Stimulated activated CD4-positive, alpha-beta T cell treated with anti-CD3 and anti-CD28 coated beads, Interleukin-12 subunit alpha, Interleukin-12 subunit beta, amount 100 ng/mL, for 24 hours (primary cell): ENCODE measurements around the gene OTC.

Experiments used
- DNase-seq, 2 experiments: peaks; one replicate each; pipeline ENCODE4 v3.0.0-alpha.2; 2020; ENCODE audit warnings: low read depth in 2 of 2

Gene OTC

GRCh38 chrX:38352362-38352761 is at the start of gene OTC:
OTC (plus strand) TSS chrX:38352604; CDS start chrX:38352697, 93 bp downstream.
- DNase-seq, result no peak

- DNase-seq, result no peak
Observed at GRCh38 chrX:38304010-38304409, 48.4 kb upstream of the OTC start.

GRCh38 chrX:38305971-38306370 is 46.4 kb upstream of the OTC start:
- no peak for DNase-seq

DNA sequence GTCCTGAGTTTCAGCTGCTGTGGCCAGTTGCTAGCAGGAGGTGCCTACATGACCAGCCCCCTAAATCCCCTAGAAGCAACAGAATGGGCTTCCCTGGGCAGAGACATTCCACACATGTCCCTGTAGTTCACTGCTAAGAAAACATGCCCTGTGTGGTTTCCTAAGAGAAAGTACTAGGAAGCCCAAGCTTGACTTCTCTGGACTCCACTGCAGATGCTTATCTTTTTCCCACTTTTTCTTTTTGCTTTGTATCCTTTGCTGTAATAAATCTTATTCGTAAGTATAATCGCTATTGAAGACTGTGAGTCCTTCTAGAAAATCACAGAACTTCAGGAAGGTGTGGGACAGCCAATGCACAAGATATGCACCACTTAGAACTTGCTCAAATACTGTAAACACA is 40.7 kb upstream of the OTC start:
- DNase-seq, result no peak

GRCh38 chrX:38312436-38312835 is 40.0 kb upstream of the OTC start:
- no peak for DNase-seq

DNA sequence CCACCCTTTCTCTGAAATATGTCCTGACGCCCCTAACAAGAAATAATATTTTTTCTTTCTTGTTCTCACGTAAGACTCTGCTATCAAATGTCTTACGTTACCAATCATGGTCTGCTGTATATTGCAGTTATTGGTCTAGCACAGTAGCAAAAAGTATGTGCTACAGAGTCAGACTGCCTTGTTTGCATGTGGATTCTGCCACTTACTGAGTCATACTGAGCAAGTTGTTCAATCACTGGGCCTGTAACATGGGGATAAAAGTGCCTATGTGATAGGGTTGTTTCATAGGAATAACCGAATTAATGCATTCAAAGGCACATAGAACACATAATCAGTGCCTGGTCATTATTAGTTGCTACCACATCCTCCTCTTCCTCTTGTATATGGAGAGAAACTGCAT is 39.2 kb upstream of the OTC start:
- no peak for DNase-seq

GRCh38 chrX:38315186-38315585 is 37.2 kb upstream of the OTC start:
- no peak for DNase-seq

DNA sequence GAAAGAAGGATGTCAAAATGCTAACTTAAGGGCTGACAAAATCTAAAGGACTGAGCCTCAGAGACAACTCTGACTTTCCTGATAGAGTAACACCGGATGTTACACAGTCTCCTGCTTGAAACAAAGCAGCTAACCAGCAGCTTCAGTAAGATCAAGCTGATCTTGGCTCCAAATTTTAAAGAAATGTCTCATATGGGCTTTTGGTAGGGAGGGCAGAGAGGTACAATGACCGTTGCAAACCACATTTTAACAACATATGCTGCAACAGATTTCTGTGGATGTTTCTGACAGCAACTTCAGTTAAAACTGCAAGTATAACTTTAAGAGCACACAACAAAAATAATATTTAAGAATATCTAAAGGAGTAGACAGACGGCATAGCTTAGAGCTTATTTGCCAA is 34.2 kb upstream of the OTC start:
- DNase-seq, result no peak

DNA sequence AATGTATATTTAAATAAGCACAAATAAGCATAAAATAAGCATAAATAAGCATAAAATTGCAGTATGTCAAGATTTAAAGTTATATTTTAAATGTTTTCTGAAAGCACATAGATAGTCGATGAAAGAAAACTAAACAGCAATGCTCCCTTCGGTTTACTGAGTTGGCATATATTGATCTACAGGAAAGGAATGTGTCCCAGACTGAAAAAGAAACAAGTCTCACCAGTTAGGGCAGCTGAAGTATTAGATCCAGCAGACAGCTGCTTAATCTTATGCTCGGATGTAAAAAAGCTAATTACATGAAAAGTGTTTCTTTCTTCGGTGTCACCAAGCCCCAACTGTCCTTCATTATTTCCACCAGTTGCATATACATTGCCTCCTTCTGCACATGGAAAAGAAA is 33.8 kb upstream of the OTC start:
- no peak for DNase-seq

GRCh38 chrX:38320819-38321218 is 31.6 kb upstream of the OTC start:
- DNase-seq, result no peak

DNA sequence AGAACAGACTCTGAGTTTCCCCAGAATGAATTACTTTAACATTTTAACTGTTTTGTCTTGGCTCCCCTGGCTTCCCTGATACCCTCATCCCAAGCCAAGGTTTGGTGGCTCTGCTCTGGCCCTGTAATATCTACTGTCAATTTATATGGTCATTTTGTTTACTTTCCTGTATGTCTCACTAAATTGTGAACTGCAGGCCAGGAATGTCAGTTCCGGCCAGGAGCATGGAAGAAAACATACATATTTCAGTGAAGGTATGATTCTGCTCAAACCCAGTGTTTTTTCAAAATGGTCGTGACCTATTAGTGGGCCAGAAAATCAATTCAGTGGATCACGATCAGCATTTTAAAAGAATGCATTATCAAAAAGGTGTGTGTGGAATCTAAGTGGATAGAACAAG is 26.3 kb upstream of the OTC start:
- no peak for DNase-seq

DNA sequence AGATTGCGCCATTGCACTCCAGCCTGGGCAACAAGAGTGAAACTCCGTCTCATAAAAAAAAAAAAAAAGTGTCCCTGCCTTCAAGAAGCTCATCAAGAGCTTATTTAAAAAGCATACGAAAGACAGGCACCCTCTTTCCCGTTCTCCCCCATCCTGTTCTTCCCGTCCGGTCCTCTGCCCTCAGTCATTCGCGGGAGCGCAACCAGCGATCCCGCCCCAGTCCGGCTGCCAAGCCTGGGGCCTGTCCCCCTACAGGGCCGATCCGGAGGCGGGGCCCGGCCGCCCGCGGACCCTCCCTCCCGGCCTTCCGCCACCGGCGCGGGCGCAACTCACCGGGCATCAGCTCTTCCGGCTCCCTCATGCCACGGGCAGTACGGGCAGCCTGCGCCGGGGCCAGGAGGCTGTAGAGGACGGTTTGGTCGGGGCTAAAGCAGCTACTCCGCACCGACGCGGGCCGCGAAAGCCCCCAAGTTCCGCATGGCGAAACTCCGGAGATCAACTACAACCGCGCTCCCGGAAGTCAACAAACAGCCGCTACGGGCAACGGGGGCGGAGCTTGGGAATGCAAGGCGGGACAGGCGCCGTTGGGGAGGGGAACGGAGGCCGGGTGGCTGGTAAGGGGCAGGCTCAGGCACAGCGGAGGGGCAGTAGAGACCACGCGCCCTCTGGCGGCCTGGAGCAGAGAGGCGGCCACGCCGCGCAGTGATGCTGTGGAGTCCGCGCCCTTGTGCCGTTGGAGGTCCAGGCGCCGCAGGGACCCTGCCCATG is 25.2 kb upstream of the OTC start, which contains the start of gene RPGR:
Gene RPGR, minus strand, starts transcription at position 503 of the 768 bp plus-strand sequence. Its CDS starts 142 bp downstream, at position 361.
- DNase-seq, result peak; percentile 73 to 85

- DNase-seq, result no peak
Observed at GRCh38 chrX:38327775-38328081, 24.7 kb upstream of the OTC start.

- no peak for DNase-seq
Observed at GRCh38 chrX:38332505-38332904, 19.9 kb upstream of the OTC start.

DNA sequence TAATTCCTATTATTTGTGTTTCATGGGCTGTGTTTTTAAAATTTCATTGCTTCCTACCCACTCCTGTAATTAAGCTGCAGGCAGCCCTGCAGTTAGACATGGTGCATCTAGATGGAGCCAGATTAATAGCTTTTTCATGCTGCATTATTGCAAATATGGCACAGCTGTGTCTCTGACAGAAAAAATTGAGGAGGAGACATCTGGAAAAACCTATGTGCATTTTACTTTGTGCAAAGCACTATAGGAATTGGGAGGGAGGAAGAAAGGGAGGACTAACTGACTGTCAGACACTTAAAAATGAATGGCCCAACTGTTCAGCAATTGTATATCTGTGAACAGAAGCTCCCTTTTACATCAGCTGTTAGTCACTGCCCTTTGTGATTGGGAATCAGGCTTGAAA is 17.0 kb upstream of the OTC start:
- no peak for DNase-seq

GRCh38 chrX:38336538-38337240 is 15.7 kb upstream of the OTC start:
- no peak for DNase-seq

DNA sequence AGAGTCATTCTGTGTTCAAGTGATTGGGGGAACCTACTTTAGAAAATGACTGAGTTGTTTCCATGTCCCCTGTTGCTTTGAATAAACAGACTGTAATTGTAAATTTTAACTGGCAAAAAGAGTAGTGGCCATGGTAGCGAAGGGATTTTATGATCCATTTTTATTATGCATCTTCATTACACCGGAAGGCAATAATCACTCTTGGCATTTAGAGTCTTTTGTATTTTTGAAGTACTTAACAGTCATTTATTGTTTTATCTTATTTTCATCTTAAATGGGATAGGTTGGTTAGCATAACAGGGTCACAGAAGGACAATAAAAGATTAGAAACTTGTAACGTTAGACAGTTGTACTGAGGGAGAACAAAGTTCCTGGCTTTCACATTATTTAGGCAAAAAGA is 11.0 kb upstream of the OTC start:
- no peak for DNase-seq

- DNase-seq, result no peak
Observed at GRCh38 chrX:38342853-38343778, 9.3 kb upstream of the OTC start.

DNA sequence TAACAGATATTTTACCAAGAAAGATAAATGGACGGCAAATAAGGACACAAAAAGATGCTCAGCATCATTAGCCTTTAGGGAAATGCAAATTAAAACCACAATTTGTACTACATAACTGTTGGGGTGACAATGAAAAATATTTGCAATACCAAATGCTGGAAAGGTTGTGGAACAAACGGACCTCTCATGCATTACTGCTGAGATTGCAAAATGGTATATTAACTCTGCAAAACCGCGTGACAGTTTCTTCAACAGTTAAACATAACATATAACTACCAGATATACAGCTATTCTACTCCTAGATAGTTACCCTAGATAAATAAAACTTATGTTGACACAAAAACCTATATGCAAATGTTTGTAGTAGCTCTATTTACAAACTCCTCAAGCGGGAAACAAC is 6.3 kb upstream of the OTC start:
- DNase-seq, result no peak

DNA sequence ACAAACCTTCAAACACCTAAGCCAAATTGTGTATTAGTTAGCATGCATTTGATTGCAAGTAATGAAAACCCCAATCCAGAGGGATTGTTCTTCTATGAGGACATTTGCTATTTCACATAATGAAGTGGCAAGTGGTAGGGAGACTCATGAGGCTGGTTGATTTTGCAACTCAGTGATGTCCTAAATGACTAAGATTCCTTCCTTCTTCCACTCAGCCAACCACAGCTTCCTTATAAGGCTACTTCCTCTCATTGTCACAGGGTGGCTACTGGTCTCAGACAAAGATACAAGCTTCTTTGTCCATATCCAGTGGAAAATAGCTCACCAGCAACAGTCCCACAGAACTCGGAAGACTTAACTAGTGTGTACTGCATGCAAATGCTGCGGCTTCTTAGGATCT is 5.3 kb upstream of the OTC start:
- DNase-seq, result no peak

DNA sequence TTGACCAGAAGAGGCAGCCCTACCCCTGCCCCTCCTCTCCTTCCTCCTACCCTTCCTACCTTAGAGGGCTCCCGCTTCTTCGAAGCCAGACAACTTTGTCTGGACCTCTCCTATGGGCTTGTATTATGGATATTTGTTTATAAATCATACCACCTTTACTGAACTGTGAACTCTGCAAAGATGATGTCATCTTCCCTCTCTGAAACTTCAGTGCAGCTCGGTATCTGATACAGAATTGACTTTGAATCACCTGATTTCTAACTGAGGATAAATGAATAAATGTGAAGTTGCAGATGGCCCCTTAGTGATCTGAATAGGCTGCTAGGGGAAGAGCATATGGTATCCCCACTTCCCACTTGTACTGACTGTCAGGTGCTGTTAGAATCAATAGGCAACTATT is 1.1 kb upstream of the OTC start:
- DNase-seq, result no peak

GRCh38 chrX:38356401-38356800 is 4.0 kb downstream of the OTC start:
- DNase-seq, result no peak
